CD4-positive, alpha-beta T cell (primary cell): ENCODE results near the gene GARIN5A. TPM values are rescaled to one million over a fixed set of nuclear protein-coding genes. Genes with fewer than 3 reads are reported as not detected.

ENCODE experiments used
- total RNA-seq, 174 experiments: library from RNA in 2 of 174; stranded (reverse) in 2 of 174; gene quantifications; one replicate each; pipeline ENCODE4 v1.2.3 and lab custom pipeline; 2021 to 2026

GARIN5A gene
- total RNA-seq, 2 experiments from 2014 or later: 0.50 TPM; not detected in 1

Other genes with a start within 250 kb of the GARIN5A start
- 1 to 10 TPM; 1.6 to 2.0 TPM for gene KCNC3, start 147.5 kb downstream of the GARIN5A start, total RNA-seq
- gene NAPSA, start 111.2 kb downstream of the GARIN5A start, total RNA-seq: under 1 TPM; 0.61 to 0.91 TPM
- gene NR1H2, start 100.4 kb downstream of the GARIN5A start, total RNA-seq: 100 to 1,000 TPM; 261 to 265 TPM
- 10 to 100 TPM; 22.1 to 24.2 TPM for gene POLD1, start 92.5 kb downstream of the GARIN5A start, total RNA-seq
- gene SPIB, start 57.9 kb downstream of the GARIN5A start, total RNA-seq: under 1 TPM; 0.42 to 0.52 TPM
- gene MYBPC2, start 44.0 kb downstream of the GARIN5A start, total RNA-seq: under 1 TPM in 1 of 2 experiments, not detected in 1; 0.08 TPM
- gene EMC10, start 341 bp downstream of the GARIN5A start, total RNA-seq: 10 to 100 TPM; 80.0 to 80.3 TPM
- gene JOSD2, start 34.3 kb upstream of the GARIN5A start, total RNA-seq: 10 to 100 TPM; 11.7 to 11.9 TPM
- not detected for gene ASPDH, start 37.1 kb upstream of the GARIN5A start, total RNA-seq
- gene LRRC4B, start 91.6 kb upstream of the GARIN5A start, total RNA-seq: not detected
- gene SYT3, start 163.0 kb upstream of the GARIN5A start, total RNA-seq: not detected
- not detected for gene C19orf81, start 172.6 kb upstream of the GARIN5A start, total RNA-seq
- gene SHANK1, start 243.0 kb upstream of the GARIN5A start, total RNA-seq: not detected
- gene CLEC11A, start 246.5 kb upstream of the GARIN5A start, total RNA-seq: 1 to 10 TPM; 3.1 to 3.3 TPM